G401 (cell line): ENCODE results near the gene GMCL2. TPM values are rescaled to one million over a fixed set of nuclear protein-coding genes. Genes with fewer than 3 reads are reported as not detected.
"Not testable (repeated sequence)": the region's sequence is repeated elsewhere in the genome, so short reads cannot be mapped to it uniquely, and the experiment has no call there.

Experiments
- DNase-seq: peaks from one replicate; pipeline ENCODE4 v3.0.0-alpha.2; 2015; ENCODE audit warnings: low spot score
- in situ Hi-C: cut with HindIII; loops from 2 replicates; pipeline ENCODE4 v1.10.0; 2016; ENCODE audit warnings: low sequenced_read_pairs, mixed read lengths
- total RNA-seq: library from RNA; depleted of rRNA; stranded (reverse); fragments of >200 nt; shearing (Covaris generic); gene quantifications from 2 replicates; pipeline ENCODE4 v1.2.3, GENCODE V29; 2014

GMCL2 gene
- total RNA-seq, 1 experiment from 2014 or later: 0.03 TPM

DNA sequence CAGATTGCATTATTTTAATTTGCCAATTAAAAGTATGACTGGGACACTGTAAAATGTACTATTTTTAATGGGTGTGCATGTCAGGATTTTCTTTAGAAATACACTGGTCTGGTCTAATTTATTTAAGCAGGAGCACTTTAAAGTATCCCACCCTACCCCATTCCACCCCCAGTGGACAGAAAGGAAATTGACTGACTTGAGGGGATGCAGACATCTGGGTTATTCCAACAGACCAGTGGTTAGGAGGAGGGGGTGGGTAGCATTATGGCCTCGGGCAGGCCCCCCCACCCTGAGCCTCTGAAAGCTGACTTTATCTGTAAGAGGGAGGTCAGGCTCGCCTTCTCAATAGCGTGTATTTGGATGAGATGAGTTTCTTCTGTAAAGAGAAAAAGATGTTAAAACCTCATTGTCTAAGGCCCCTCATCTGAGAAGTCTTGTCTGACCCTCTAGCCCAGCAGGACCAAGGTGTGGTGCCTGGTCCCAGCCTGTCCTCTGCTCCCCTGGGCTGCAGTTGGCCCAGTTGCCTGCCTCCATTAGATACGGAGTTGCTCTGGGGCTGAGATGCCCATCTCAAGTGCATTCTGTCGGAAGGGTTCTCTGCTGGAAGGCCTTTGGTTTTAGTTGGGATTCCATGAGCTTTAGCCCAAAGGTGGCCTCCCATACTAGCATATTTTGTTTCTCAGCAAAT, 21.5 kb upstream of the GMCL2 start:
- no peak for DNase-seq
- in situ Hi-C loops: no loop called here

DNA sequence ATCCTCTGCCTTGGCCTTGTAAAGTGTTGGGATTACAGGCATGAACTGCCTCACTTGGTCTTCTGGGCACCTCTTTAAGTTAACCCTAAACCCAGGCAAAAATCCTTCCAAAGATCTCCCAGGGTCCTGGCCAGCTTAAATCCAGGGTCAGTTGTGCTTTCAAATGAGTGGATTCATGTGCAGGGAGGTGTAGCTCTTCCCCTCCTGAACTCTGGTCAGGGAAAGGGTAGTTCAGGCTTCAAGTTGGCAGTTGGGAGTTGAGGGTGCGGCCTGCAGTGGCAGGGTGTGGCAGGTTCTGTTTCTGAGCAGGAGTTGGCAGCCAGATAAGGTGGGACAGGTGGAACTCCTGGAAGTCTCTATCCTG, 20.7 kb upstream of the GMCL2 start:
- DNase-seq: no peak
- in situ Hi-C loops: no loop called here

GRCh38 chr5:178207183-178207916, 20.2 kb upstream of the GMCL2 start:
- DNase-seq: peak; percentile 82
- in situ Hi-C loops: no loop called here

- in situ Hi-C loops: no loop called here
- no peak for DNase-seq
These were observed 19.3 kb upstream of the GMCL2 start for GRCh38 chr5:178206166-178207101.

GRCh38 chr5:178205749-178206047, 18.5 kb upstream of the GMCL2 start:
- no peak for DNase-seq
- in situ Hi-C loops: no loop called here

- peak; percentile 40 for DNase-seq
- in situ Hi-C loops: no loop called here
These were observed 18.0 kb upstream of the GMCL2 start for GRCh38 chr5:178204935-178205748.

GRCh38 chr5:178204182-178204934, 17.2 kb upstream of the GMCL2 start, which contains the start of gene HNRNPAB:
Gene HNRNPAB, plus strand, starts transcription at chr5:178204533. Its CDS starts 305 bp downstream, at chr5:178204838.
- DNase-seq: peak; percentile 95
- in situ Hi-C loops: no loop called here

DNA sequence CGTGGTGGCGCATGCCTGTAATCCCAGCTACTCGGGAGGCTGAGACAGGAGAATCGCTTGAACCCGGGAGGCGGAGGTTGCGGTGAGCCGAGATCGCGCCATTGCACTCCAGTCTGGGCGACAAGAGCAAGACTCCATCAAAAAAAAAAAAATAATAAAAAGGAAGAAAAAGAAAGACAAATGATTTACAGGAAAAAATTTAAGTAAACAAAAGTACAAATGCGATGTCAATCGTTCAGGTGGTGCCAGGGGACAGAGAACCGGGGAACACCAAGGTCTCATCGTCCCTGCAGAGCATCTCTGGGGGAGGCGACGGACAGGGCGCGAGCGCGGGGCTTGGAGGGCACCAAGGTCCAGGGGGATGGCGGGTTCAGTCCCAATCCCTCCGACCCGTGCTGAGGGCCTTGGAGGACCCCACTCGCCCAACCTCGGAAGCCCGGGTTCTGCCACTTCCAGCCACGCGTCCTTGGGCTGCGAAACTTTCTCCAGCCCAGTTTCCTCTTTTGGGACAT, 16.6 kb upstream of the GMCL2 start:
- DNase-seq: no peak
- in situ Hi-C loops: no loop called here

DNA sequence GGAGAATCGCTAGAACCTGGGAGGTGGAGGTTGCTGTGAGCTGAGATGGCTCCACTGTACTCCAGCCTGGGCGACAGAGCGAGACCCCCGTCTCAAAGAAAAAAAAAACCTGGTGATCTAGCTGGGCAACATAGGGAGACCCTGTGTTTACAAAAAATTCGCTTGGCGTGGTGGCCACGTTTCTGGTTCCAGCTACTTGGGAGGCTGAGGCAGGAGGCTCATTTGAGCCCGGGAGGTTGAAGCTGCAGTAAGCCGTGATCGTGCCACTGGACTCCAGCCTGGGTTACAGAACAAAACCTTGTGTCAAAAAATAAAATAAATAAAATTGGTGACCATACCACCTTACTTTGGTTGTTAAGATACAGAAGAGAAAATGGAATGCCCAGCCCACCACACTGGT, 15.4 kb upstream of the GMCL2 start:
- in situ Hi-C loops: no loop called here

DNA sequence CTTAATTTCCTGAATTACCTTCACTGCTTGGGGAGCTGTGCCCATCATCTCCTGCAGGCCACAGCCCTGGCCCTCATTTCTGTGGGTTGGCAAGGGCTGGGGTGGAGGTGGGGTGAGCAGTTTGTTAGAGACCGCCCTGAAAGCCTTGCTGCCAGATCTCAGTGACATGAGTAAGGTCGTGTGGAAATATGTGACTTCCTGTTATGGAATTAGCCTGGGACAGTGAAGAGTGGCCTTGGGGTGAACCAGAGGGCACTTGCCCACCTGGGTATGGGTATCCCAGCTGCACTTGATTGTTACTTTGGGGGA, 14.7 kb upstream of the GMCL2 start:
- in situ Hi-C loops: no loop called here
- no peak for DNase-seq

More for the DNA sequence above, 15.4 kb upstream of the GMCL2 start:
- DNase-seq: no peak

DNA sequence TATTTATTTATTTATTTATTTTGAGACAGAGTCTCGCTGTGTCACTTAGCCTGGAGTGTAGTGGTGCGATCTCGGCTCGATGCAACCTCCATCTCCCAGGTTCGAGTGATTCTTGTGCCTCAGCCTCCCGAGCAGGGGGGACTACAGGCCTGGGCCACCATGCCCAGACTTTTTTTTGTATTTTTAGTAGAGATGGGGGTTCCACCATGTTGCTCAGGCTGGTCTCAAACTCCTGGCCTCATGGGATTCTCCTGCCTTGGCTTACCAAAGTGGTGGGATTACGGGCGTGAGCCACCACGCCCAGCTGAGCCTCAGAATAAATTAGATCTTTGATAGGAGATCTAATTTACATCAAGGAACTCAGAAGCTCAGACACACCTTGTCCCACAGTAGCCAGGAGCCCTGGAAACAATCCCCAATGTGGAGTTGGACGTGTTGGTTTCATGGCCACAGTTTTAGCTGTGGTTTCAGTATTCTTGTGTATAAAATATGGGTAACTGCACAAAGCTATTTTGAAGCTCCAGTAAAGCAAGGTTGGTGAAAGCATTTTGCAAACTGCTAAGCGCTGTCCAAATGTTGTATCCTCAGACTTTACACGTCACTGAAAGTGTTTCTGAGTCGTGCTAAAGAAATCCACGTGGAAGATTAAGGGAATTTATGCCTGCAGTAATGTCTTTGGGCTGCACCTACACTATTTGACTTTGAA, 14.2 kb upstream of the GMCL2 start:
- in situ Hi-C loops: no loop called here
- no peak for DNase-seq

- in situ Hi-C loops: no loop called here
- DNase-seq: no peak
These were observed 12.6 kb upstream of the GMCL2 start for GRCh38 chr5:178199581-178200434.

DNA sequence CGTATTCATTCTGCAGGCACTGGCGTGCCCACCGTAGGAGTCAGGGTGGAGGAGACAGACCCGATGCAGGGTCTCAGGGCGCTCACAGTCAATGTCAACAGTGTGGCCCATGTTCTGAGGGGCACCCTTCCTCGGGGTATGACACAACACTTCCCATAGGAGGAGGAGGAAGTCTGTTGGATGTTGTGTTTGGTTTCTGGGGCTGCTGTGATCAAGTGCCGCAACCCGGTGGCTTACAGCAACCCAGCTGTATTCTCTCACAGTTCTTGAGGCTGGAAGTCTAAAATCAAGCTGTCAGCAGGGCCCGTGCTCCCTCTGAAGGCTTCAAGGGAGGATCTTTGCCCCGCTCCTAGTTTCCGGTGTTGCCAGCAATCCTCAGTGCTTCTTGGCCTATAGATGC, 11.5 kb upstream of the GMCL2 start:
- DNase-seq: no peak
- in situ Hi-C loops: no loop called here

GRCh38 chr5:178198151-178198550, 11.0 kb upstream of the GMCL2 start:
- DNase-seq, in situ Hi-C loops: not testable (repeated sequence)

DNA sequence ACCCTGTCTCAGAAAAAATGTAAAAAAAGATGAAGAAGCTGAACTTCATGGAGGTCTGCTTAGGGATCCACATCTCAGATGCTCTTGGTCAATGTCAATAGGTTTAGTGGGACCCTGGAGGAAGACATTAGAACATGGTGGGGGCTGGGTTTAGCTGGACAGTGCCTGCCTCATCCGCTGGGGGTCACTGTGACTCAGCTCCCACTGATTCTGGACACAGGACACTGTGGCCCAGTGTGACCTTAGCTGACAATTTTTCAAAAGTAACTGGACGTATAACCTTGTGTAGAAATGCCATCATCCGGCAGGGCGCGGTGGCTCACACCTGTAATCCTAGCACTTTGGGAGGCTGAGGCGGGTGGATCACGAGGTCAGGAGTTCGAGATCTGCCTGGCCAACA, 9.8 kb upstream of the GMCL2 start:
- no peak for DNase-seq
- in situ Hi-C loops: no loop called here

- DNase-seq: no peak
- in situ Hi-C loops: no loop called here
These were observed 9.2 kb upstream of the GMCL2 start for GRCh38 chr5:178196281-178196812.

DNA sequence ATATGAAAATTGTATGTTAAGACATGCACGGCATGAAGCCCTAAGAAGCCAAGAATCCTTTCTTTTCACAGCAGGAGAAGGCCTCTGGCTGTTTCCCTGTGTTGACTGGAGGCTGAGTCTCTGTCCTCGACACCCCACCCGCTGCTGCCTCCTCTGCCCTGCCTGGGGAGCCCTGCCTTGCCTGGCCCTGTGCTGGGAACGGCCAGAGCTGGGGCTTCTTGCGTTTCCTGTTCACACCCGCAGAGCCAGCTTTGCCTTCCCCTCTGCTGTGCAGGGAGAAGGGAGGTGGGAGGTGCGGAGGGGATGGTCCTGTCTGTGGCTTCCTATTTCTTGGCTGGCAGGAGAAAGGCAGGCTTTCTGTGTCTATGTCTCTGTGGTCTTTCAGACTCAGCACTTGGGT, 6.9 kb upstream of the GMCL2 start:
- in situ Hi-C loops: no loop called here
- DNase-seq: no peak
